ENCODE results near the gene ATP13A3.

DNA sequence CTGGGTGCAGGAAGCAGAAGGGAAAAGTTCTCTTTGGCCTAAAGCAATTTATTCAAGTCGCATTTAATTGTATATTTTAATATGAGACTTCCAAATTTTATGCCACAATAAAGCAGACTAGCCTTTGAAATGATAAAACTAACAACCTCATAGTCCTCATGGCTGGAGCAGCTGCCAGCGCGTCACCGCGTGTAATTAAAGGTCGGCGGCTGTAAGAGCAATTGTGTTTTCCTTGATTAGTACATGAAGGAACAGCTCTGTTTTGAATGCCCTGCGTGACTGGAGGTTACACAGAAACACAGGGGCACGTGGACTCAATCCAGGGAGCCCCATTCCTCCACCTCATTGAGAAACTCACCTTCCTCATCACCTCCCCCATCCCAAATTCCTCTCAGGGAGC, 107.2 kb downstream of the ATP13A3 start:
- TF ChIP-seq, protein P1, sequence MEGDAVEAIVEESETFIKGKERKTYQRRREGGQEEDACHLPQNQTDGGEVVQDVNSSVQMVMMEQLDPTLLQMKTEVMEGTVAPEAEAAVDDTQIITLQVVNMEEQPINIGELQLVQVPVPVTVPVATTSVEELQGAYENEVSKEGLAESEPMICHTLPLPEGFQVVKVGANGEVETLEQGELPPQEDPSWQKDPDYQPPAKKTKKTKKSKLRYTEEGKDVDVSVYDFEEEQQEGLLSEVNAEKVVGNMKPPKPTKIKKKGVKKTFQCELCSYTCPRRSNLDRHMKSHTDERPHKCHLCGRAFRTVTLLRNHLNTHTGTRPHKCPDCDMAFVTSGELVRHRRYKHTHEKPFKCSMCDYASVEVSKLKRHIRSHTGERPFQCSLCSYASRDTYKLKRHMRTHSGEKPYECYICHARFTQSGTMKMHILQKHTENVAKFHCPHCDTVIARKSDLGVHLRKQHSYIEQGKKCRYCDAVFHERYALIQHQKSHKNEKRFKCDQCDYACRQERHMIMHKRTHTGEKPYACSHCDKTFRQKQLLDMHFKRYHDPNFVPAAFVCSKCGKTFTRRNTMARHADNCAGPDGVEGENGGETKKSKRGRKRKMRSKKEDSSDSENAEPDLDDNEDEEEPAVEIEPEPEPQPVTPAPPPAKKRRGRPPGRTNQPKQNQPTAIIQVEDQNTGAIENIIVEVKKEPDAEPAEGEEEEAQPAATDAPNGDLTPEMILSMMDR (IDR thresholded peaks at IDR 0.05): no peak
- TF ChIP-seq POLR2A (IDR thresholded peaks at IDR 0.05): no peak

All from vagina (tissue), 2 donors.